IMR-90 (cell line): Measurements from ENCODE around the gene FAM168B. TPM values are rescaled to one million over a fixed set of nuclear protein-coding genes. Genes with fewer than 3 reads are reported as not detected.

ENCODE experiments used
- ATAC-seq: fragments of 200-7000 bp; cut with Tn5 transposase; 2 replicates; pipeline ENCODE4 v1.9.1; 2020; ENCODE audit warnings: low read depth, mild to moderate bottlenecking, moderate library complexity
- BruUV-seq: library from RNA; stranded (reverse); fragments of 400-500 nt; replicated peaks from 2 replicates; lab custom pipeline; 2021; lab: Mats Ljungman, UMichigan
- CTCF ChIA-PET: fragments of 300-600 bp; formaldehyde crosslinking; extraction: SDS; loops from one replicate; lab custom pipeline; 2021; ENCODE audit warnings: antibody characterized with exemption; lab: Yijun Ruan, JAX
- POLR2A ChIA-PET: fragments of 300-600 bp; sonication (Branson Sonifier 250); formaldehyde crosslinking; loops from one replicate; lab custom pipeline; 2022; ENCODE audit warnings: antibody characterized with exemption; ENCODE audit not compliant: unreplicated experiment; lab: Charles Lee
- DNase-seq: peaks from one replicate; pipeline ENCODE4 v3.0.0; 2013
- H2AFZ ChIP-seq: replicated peaks from 2 replicates; pipeline ENCODE3; 2013; ENCODE audit warnings: low read length, mild to moderate bottlenecking; ENCODE audit not compliant: poor library complexity
- H2AK5ac ChIP-seq: 2 replicates; pipeline ENCODE4 v1.6.1; 2013; ENCODE audit warnings: low read depth, low read length, inconsistent platforms
- H2AK9ac ChIP-seq: replicated peaks from 2 replicates; pipeline ENCODE3; 2013; ENCODE audit warnings: mild to moderate bottlenecking, low read depth, low read length, moderate library complexity; ENCODE audit not compliant: poor library complexity
- H2BK120ac ChIP-seq: 2 replicates; pipeline ENCODE4 v1.6.1; 2013; ENCODE audit warnings: low read depth, low read length, inconsistent platforms
- H2BK15ac ChIP-seq: 3 replicates; pipeline ENCODE4 v1.6.1; 2013; ENCODE audit warnings: low read depth, low read length, inconsistent platforms
- H2BK20ac ChIP-seq: 2 replicates; pipeline ENCODE4 v1.6.1; 2013; ENCODE audit warnings: low read depth, mild to moderate bottlenecking, inconsistent platforms, low read length, moderate library complexity
- H2BK5ac ChIP-seq: 2 replicates; pipeline ENCODE4 v1.6.1; 2013; ENCODE audit warnings: mild to moderate bottlenecking, low read depth, low read length, inconsistent platforms; ENCODE audit not compliant: poor library complexity, severe bottlenecking
- H3K14ac ChIP-seq: replicated peaks from 2 replicates; pipeline ENCODE4 v1.6.1; 2013; ENCODE audit warnings: low read depth, low read length, inconsistent platforms
- H3K18ac ChIP-seq: 2 replicates; pipeline ENCODE4 v1.6.1; 2013; ENCODE audit warnings: low read depth, low read length, control low read depth
- H3K23ac ChIP-seq: 2 replicates; pipeline ENCODE4 v1.6.1; 2013; ENCODE audit warnings: low read depth, low read length, inconsistent platforms
- H3K27ac ChIP-seq: 2 replicates; pipeline ENCODE4 v1.5.1; 2013; ENCODE audit warnings: mild to moderate bottlenecking, control low read depth, low read length; ENCODE audit not compliant: insufficient read depth
- H3K27me3 ChIP-seq: 2 replicates; pipeline ENCODE4 v1.6.1; 2013; ENCODE audit warnings: low read length; ENCODE audit not compliant: control insufficient read depth, insufficient read depth
- H3K36me3 ChIP-seq: 2 replicates; pipeline ENCODE4 v1.6.1; 2013; ENCODE audit warnings: low read length, mixed read lengths; ENCODE audit not compliant: control insufficient read depth, insufficient read depth
- H3K4ac ChIP-seq: 2 replicates; pipeline ENCODE4 v1.6.1; 2013; ENCODE audit warnings: low read depth, low read length, inconsistent platforms
- H3K4me1 ChIP-seq: 2 replicates; pipeline ENCODE4 v1.6.1; 2013; ENCODE audit warnings: low read length, mixed read lengths; ENCODE audit not compliant: control insufficient read depth, insufficient read depth
- H3K4me2 ChIP-seq: 2 replicates; pipeline ENCODE4 v1.6.1; 2013; ENCODE audit warnings: low read depth, mild to moderate bottlenecking, control low read depth, low read length, moderate library complexity
- H3K4me3 ChIP-seq: 2 replicates; pipeline ENCODE4 v1.5.1; 2013; ENCODE audit warnings: low read depth, mild to moderate bottlenecking, control low read depth, low read length, moderate library complexity; ENCODE audit not compliant: insufficient read depth
- H3K56ac ChIP-seq: 2 replicates; pipeline ENCODE4 v1.6.1; 2013; ENCODE audit warnings: low read length, inconsistent platforms; ENCODE audit not compliant: insufficient read depth; ENCODE audit errors: extremely low read depth
- H3K79me1 ChIP-seq, 2 experiments: 2 replicates each; pipeline ENCODE4 v1.6.1; 2013; ENCODE audit warnings: low read length in 2 of 2, inconsistent platforms in 1 of 2, low read depth in 1 of 2
- H3K9ac ChIP-seq: 2 replicates; pipeline ENCODE4 v1.6.1; 2013; ENCODE audit warnings: low read depth, low read length, control low read depth
- H3K9me1 ChIP-seq: 2 replicates; pipeline ENCODE4 v1.6.1; 2013; ENCODE audit warnings: low read length, inconsistent platforms; ENCODE audit not compliant: insufficient read depth
- H3K9me3 ChIP-seq: 2 replicates; pipeline ENCODE4 v1.6.1; 2013; ENCODE audit warnings: low read length; ENCODE audit not compliant: control insufficient read depth, insufficient read depth
- H4K20me1 ChIP-seq: 2 replicates; pipeline ENCODE4 v1.6.1; 2013; ENCODE audit warnings: low read length, inconsistent platforms; ENCODE audit not compliant: insufficient read depth
- H4K5ac ChIP-seq: 2 replicates; pipeline ENCODE4 v1.6.1; 2013; ENCODE audit warnings: mild to moderate bottlenecking, low read depth, low read length, control low read depth
- H4K8ac ChIP-seq, 2 experiments: 2 replicates each; pipeline ENCODE4 v1.6.1; 2013; ENCODE audit warnings: low read depth in 2 of 2, low read length in 2 of 2, control low read depth in 1 of 2, inconsistent platforms in 1 of 2
- H4K91ac ChIP-seq: 2 replicates; pipeline ENCODE4 v1.6.1; 2013; ENCODE audit warnings: low read depth, low read length, inconsistent platforms; ENCODE audit not compliant: insufficient read depth
- BHLHE40 ChIP-seq: fragments of 150-350 bp; IDR thresholded peaks from 2 replicates; pipeline ENCODE4 v1.6.1; 2016; ENCODE audit warnings: mild to moderate bottlenecking, low read depth, low read length
- CHD1 ChIP-seq: IDR thresholded peaks from 2 replicates; pipeline ENCODE4 v1.6.1; 2012; ENCODE audit warnings: low read depth, low read length, improper control_type of control experiment
- FOS ChIP-seq: fragments of 150-350 bp; IDR thresholded peaks from 2 replicates; pipeline ENCODE4 v1.6.1; 2016; ENCODE audit warnings: low read depth, low read length
- RAD21 ChIP-seq: IDR thresholded peaks from 2 replicates; pipeline ENCODE4 v1.6.1; 2012; ENCODE audit warnings: low read length, improper control_type of control experiment
- RCOR1 ChIP-seq: IDR thresholded peaks from 2 replicates; pipeline ENCODE4 v1.6.1; 2012; ENCODE audit warnings: mild to moderate bottlenecking, low read length, improper control_type of control experiment; ENCODE audit not compliant: insufficient replicate concordance
- USF2 ChIP-seq: fragments of 150-350 bp; IDR thresholded peaks from 2 replicates; pipeline ENCODE4 v1.6.1; 2017; ENCODE audit warnings: mild to moderate bottlenecking, antibody characterized with exemption, low read length, low read depth
- WGBS, 2 experiments: methylation state at CpG; one replicate each; pipeline versions ENCODE4 v1.1.5 to v1.1.7; 2013; ENCODE audit warnings: missing lambda C conversion rate in 2 of 2; ENCODE audit not compliant: insufficient read length in 1 of 2; ENCODE audit errors: extremely low coverage in 2 of 2; 5-methylcytosine and 5-hydroxymethylcytosine counted together
- dilution Hi-C: fragments of 300-500 bp; cut with HindIII; formaldehyde crosslinking; loops from one replicate; pipeline ENCODE4 v1.14.3; 2018; ENCODE audit warnings: low sequenced_read_pairs; ENCODE audit not compliant: unreplicated experiment
- in situ Hi-C: fragments of 300-500 bp; cut with MboI; formaldehyde crosslinking; loops from 3 replicates; pipeline ENCODE4 v1.14.3; 2019; ENCODE audit warnings: low sequenced_read_pairs, inconsistent platforms, mixed read lengths
- intact Hi-C: fragments of 100-400 bp; cut with micrococcal nuclease; formaldehyde crosslinking; loops from 2 replicates; pipeline ENCODE4 v1.10.0; 2022
- polyA plus RNA-seq, 3 experiments: library from polyadenylated mRNA; depleted of rRNA; stranded (reverse); fragments of >200 nt; gene quantifications; 2 replicates each; pipeline ENCODE4 v1.2.3, GENCODE V29; 2012; ENCODE audit warnings: low replicate concordance in 1 of 3
- total RNA-seq: library from RNA; depleted of rRNA; stranded (reverse); fragments of >200 nt; gene quantifications from 2 replicates; pipeline ENCODE4 v1.2.3, GENCODE V29; 2012

FAM168B gene
- total and polyA plus RNA-seq, 2 of the 4 experiments (the other 2 are of a cell fraction), result 76.4 to 106 TPM

- Histone ChIP-seq H2BK5ac (no peak overlapping the region), H2AK9ac (no peak overlapping the region), H2BK120ac (no peak overlapping the region), H2AK5ac (no peak overlapping the region), H3K9me3 (no peaks in the 10 kb centered on the region), H4K8ac (no peak overlapping the region), H4K5ac (no peak overlapping the region), H2AFZ (no peak overlapping the region), H3K27me3 (peaks cover 11% of the 10 kb centered on the region), H3K4me3 (no peak overlapping the region), H3K4me1 (no peaks in the 10 kb centered on the region), H2BK20ac (no peak overlapping the region), H3K14ac (no peak overlapping the region), H4K91ac (no peak overlapping the region), H3K56ac (no peak overlapping the region), H3K4ac (no peak overlapping the region), H2BK15ac (no peak overlapping the region), H3K36me3 (no peaks in the 10 kb centered on the region), H3K27ac (no peak overlapping the region), H3K9me1 (no peaks in the 10 kb centered on the region), H3K18ac (no peak overlapping the region), H3K79me1 (no peaks in the 10 kb centered on the region), H3K23ac (no peak overlapping the region), H4K20me1 (no peaks in the 10 kb centered on the region), H3K4me2 (no peak overlapping the region), H3K9ac (no peak overlapping the region)
- ChIA-PET CTCF (no interaction called here), POLR2A (no interaction called here)
- 80% methylated on average over 1 of the region's 2 CpGs; no CpG with 5 or more reads in 1 of the 2 experiments for WGBS, 2 experiments
- dilution Hi-C loops (no loop called here), intact Hi-C loops (no loop called here), in situ Hi-C loops (no loop called here)
- TF ChIP-seq RAD21 (no peak), FOS (no peak), RCOR1 (no peak), BHLHE40 (no peak), CHD1 (no peak), USF2 (no peak)
- DNase-seq (no peak), ATAC-seq (no peak)
- BruUV-seq, result no TSS peak
These were observed 86.7 kb downstream of the FAM168B start for GRCh38 chr2:131006561-131006960.
